GM19025 (cell line): ENCODE results near the gene CPXM1.
"Not testable (repeated sequence)": the region's sequence is repeated elsewhere in the genome, so short reads cannot be mapped to it uniquely, and the experiment has no call there.

Experiments
- ATAC-seq: cut with Tn5 transposase; IDR thresholded peaks from one replicate; pipeline ENCODE4 v1.9.1; 2021; ENCODE audit warnings: mild to moderate bottlenecking, low read depth, moderate library complexity; ENCODE audit not compliant: unreplicated experiment

The CPXM1 gene

GRCh38 chr20:2822073-2822472 lies 21.6 kb upstream of the CPXM1 start:
- ATAC-seq: no peak

GRCh38 chr20:2820896-2821869 lies 20.8 kb upstream of the CPXM1 start:
- ATAC-seq: no peak

GRCh38 chr20:2820084-2820895 lies 19.9 kb upstream of the CPXM1 start:
- ATAC-seq: no peak

- ATAC-seq: no peak
These were observed 17.6 kb upstream of the CPXM1 start for GRCh38 chr20:2817891-2818595.

- no peak for ATAC-seq
These were observed 16.9 kb upstream of the CPXM1 start for GRCh38 chr20:2817341-2817726.

GRCh38 chr20:2816583-2817340 lies 16.3 kb upstream of the CPXM1 start:
- no peak for ATAC-seq

GRCh38 chr20:2816030-2816582 lies 15.7 kb upstream of the CPXM1 start, which contains the start of gene TMEM239:
Gene TMEM239, plus strand, starts transcription at chr20:2816364. Its CDS starts 191 bp downstream, at chr20:2816555.
- ATAC-seq: no peak

- ATAC-seq: no peak
These were observed 14.9 kb upstream of the CPXM1 start for GRCh38 chr20:2815242-2815900.

- ATAC-seq: no peak
These were observed 14.2 kb upstream of the CPXM1 start, which contains the start of gene C20orf141 for GRCh38 chr20:2814587-2815051. Gene C20orf141, plus strand, starts transcription at chr20:2814987. Its CDS starts 198 bp downstream, at chr20:2815185.

GRCh38 chr20:2814076-2814475 lies 13.6 kb upstream of the CPXM1 start:
- ATAC-seq: no peak

GRCh38 chr20:2812189-2812588 lies 11.8 kb upstream of the CPXM1 start:
- no peak for ATAC-seq

- no peak for ATAC-seq
These were observed 9.3 kb upstream of the CPXM1 start for GRCh38 chr20:2809690-2810089.

- ATAC-seq: not testable (repeated sequence)
These were observed 7.5 kb upstream of the CPXM1 start for GRCh38 chr20:2807929-2808328.

- no peak for ATAC-seq
These were observed 6.6 kb upstream of the CPXM1 start for GRCh38 chr20:2807019-2807418.

- ATAC-seq: no peak
These were observed 5.9 kb upstream of the CPXM1 start for GRCh38 chr20:2806351-2806701.

GRCh38 chr20:2805689-2806350 lies 5.4 kb upstream of the CPXM1 start:
- no peak for ATAC-seq

- no peak for ATAC-seq
These were observed 4.6 kb upstream of the CPXM1 start for GRCh38 chr20:2804852-2805688.
